Astrocyte (in vitro differentiated cells and primary cell): ENCODE results near the gene ACTL6B. TPM values are rescaled to one million over a fixed set of nuclear protein-coding genes. Genes with fewer than 3 reads are reported as not detected.

Experiments
- DNase-seq: peaks from one replicate; pipeline ENCODE4 v3.0.0-alpha.2; 2010; ENCODE audit warnings: low read depth
- FAIRE-seq: peaks from 2 replicates; lab custom pipeline; 2011; peaks lifted over from hg19 to GRCh38; lab: Jason Lieb, UNC
- H2AFZ ChIP-seq: 2 replicates; pipeline ENCODE4 v1.6.0; 2012; ENCODE audit warnings: low read depth, low read length, inconsistent platforms
- H3K27ac ChIP-seq: 2 replicates; pipeline ENCODE4 v1.5.1; 2011; ENCODE audit warnings: low read depth, low read length, inconsistent platforms
- H3K27me3 ChIP-seq: 2 replicates; pipeline ENCODE4 v1.6.0; 2011; ENCODE audit warnings: low read length, inconsistent platforms; ENCODE audit not compliant: insufficient read depth
- H3K36me3 ChIP-seq: 2 replicates; pipeline ENCODE4 v1.5.1; 2011; ENCODE audit warnings: low read length, inconsistent platforms; ENCODE audit not compliant: insufficient read depth
- H3K4me1 ChIP-seq: 2 replicates; pipeline ENCODE4 v1.5.1; 2011; ENCODE audit warnings: low read length, inconsistent platforms; ENCODE audit not compliant: insufficient read depth
- H3K4me2 ChIP-seq: 2 replicates; pipeline ENCODE4 v1.6.0; 2012; ENCODE audit warnings: low read length, inconsistent platforms
- H3K4me3 ChIP-seq: 2 replicates; pipeline ENCODE4 v1.5.1; 2011; ENCODE audit warnings: low read depth, mild to moderate bottlenecking, low read length, inconsistent platforms; ENCODE audit not compliant: insufficient read depth
- H3K79me2 ChIP-seq: 2 replicates; pipeline ENCODE4 v1.6.0; 2012; ENCODE audit warnings: mild to moderate bottlenecking, low read length, inconsistent platforms; ENCODE audit not compliant: insufficient read depth
- H3K9ac ChIP-seq: 2 replicates; pipeline ENCODE4 v1.6.0; 2012; ENCODE audit warnings: mild to moderate bottlenecking, low read length, inconsistent platforms
- H3K9me3 ChIP-seq: 2 replicates; pipeline ENCODE4 v1.5.1; 2012; ENCODE audit warnings: low read depth, mild to moderate bottlenecking, low read length, inconsistent platforms; ENCODE audit not compliant: insufficient read depth
- H4K20me1 ChIP-seq: 2 replicates; pipeline ENCODE4 v1.6.0; 2012; ENCODE audit warnings: low read length, inconsistent platforms; ENCODE audit not compliant: insufficient read depth
- H3K27ac Mint-ChIP-seq: one replicate; pipeline ENCODE4 v1.8.0; 2021; ENCODE audit warnings: mild to moderate bottlenecking, mixed read lengths; ENCODE audit not compliant: unreplicated experiment
- H3K27me3 Mint-ChIP-seq: one replicate; pipeline ENCODE4 v1.8.0; 2021; ENCODE audit warnings: low read depth, mixed read lengths; ENCODE audit not compliant: unreplicated experiment
- H3K36me3 Mint-ChIP-seq: one replicate; pipeline ENCODE4 v1.8.0; 2021; ENCODE audit warnings: low read depth, mixed read lengths; ENCODE audit not compliant: unreplicated experiment
- H3K4me1 Mint-ChIP-seq: one replicate; pipeline ENCODE4 v1.8.0; 2021; ENCODE audit warnings: low read depth, mixed read lengths; ENCODE audit not compliant: unreplicated experiment
- H3K4me3 Mint-ChIP-seq: one replicate; pipeline ENCODE4 v1.8.0; 2021; ENCODE audit warnings: mild to moderate bottlenecking, moderate library complexity, mixed read lengths; ENCODE audit not compliant: unreplicated experiment
- H3K9me3 Mint-ChIP-seq: one replicate; pipeline ENCODE4 v1.8.0; 2021; ENCODE audit warnings: mild to moderate bottlenecking, mixed read lengths; ENCODE audit not compliant: unreplicated experiment
- CTCF ChIP-seq: IDR thresholded peaks from 2 replicates; pipeline ENCODE4 v1.5.1; 2011; ENCODE audit warnings: low read depth, mild to moderate bottlenecking, inconsistent platforms, low read length, moderate library complexity; ENCODE audit not compliant: insufficient read depth
- EZH2 ChIP-seq: IDR thresholded peaks from 2 replicates; pipeline ENCODE4 v1.6.1; 2012; ENCODE audit warnings: mild to moderate bottlenecking, low read length, inconsistent platforms; ENCODE audit not compliant: insufficient read depth
- total RNA-seq: library from RNA; stranded (reverse); gene quantifications from 2 replicates; pipeline ENCODE4 v1.2.1, GENCODE V29; 2021

The ACTL6B gene
- total RNA-seq, 1 donor from 2014 or later: not detected

- no peak overlapping the region for H3K27ac Mint-ChIP-seq
- Histone ChIP-seq H3K79me2 (no peaks in the 10 kb centered on the region), H3K36me3 (no peaks in the 10 kb centered on the region), H3K4me2 (no peak overlapping the region), H3K9ac (no peak overlapping the region), H3K4me1 (no peaks in the 10 kb centered on the region), H3K9me3 (no peaks in the 10 kb centered on the region), H2AFZ (no peak overlapping the region), H3K4me3 (no peak overlapping the region), H4K20me1 (no peaks in the 10 kb centered on the region), H3K27me3 (peaks cover 14% of the 10 kb centered on the region), H3K27ac (no peak overlapping the region)
- DNase-seq: no peak
- no peaks in the 10 kb centered on the region for H3K4me1 Mint-ChIP-seq
- no peak overlapping the region for H3K4me3 Mint-ChIP-seq
- H3K36me3 Mint-ChIP-seq: peaks cover 2% of the 10 kb centered on the region
- no peak for FAIRE-seq
- H3K9me3 Mint-ChIP-seq: peaks cover 2% of the 10 kb centered on the region
- TF ChIP-seq CTCF (no peak), EZH2 (no peak)
- peaks cover 28% of the 10 kb centered on the region for H3K27me3 Mint-ChIP-seq
Observed at GRCh38 chr7:100640517-100641440, 15.5 kb downstream of the ACTL6B start.

GRCh38 chr7:100639995-100640516 is 16.2 kb downstream of the ACTL6B start:
- TF ChIP-seq CTCF: no peak
- no peak for TF ChIP-seq EZH2
- Histone ChIP-seq H3K27ac (no peak overlapping the region), H3K4me1 (no peaks in the 10 kb centered on the region), H3K4me3 (no peak overlapping the region), H3K36me3 (no peaks in the 10 kb centered on the region), H3K9me3 (no peaks in the 10 kb centered on the region), H3K9ac (no peak overlapping the region), H4K20me1 (no peaks in the 10 kb centered on the region), H2AFZ (no peak overlapping the region), H3K4me2 (no peak overlapping the region), H3K27me3 (peaks cover 15% of the 10 kb centered on the region), H3K79me2 (no peaks in the 10 kb centered on the region)
- Mint-ChIP-seq H3K4me3 (no peak overlapping the region), H3K9me3 (peaks cover 2% of the 10 kb centered on the region), H3K4me1 (no peaks in the 10 kb centered on the region), H3K27ac (no peak overlapping the region), H3K36me3 (peaks cover 2% of the 10 kb centered on the region), H3K27me3 (peaks cover 24% of the 10 kb centered on the region)
- DNase-seq: no peak
- FAIRE-seq: no peak
